Neural progenitor cell (in vitro differentiated cells): Measurements from ENCODE around the gene GSTA4. TPM values are rescaled to one million over a fixed set of nuclear protein-coding genes. Genes with fewer than 3 reads are reported as not detected.

Source experiments
- DNase-seq: peaks from one replicate; pipeline ENCODE4 v3.0.0-alpha.2; 2016; ENCODE audit warnings: low spot score
- H2AFZ ChIP-seq: fragments of 200-600 bp; sonication (generic); replicated peaks from 2 replicates; pipeline ENCODE4 v1.6.1; 2016; ENCODE audit warnings: antibody characterized with exemption
- H3F3A ChIP-seq: fragments of 200-600 bp; sonication (generic); 2 replicates; pipeline ENCODE4 v1.6.1; 2016; ENCODE audit warnings: antibody characterized with exemption, low read depth
- H3K27ac ChIP-seq: fragments of 200-600 bp; sonication (generic); 2 replicates; pipeline ENCODE4 v1.5.1; 2016; ENCODE audit warnings: mild to moderate bottlenecking
- H3K27me3 ChIP-seq: fragments of 200-600 bp; sonication (generic); 2 replicates; pipeline ENCODE4 v1.6.1; 2016; ENCODE audit warnings: mild to moderate bottlenecking, moderate library complexity
- H3K36me3 ChIP-seq: fragments of 200-600 bp; sonication (generic); 2 replicates; pipeline ENCODE4 v1.5.1; 2016
- H3K4me1 ChIP-seq: fragments of 200-600 bp; sonication (generic); 2 replicates; pipeline ENCODE4 v1.6.1; 2016; ENCODE audit warnings: mixed run types
- H3K4me2 ChIP-seq: fragments of 200-600 bp; sonication (generic); 2 replicates; pipeline ENCODE4 v1.6.1; 2016
- H3K4me3 ChIP-seq: fragments of 200-600 bp; sonication (generic); 2 replicates; pipeline ENCODE4 v1.5.1; 2016
- H3K79me2 ChIP-seq: fragments of 200-600 bp; sonication (generic); 2 replicates; pipeline ENCODE4 v1.6.1; 2016; ENCODE audit warnings: low read depth
- H3K9ac ChIP-seq: fragments of 200-600 bp; sonication (generic); 2 replicates; pipeline ENCODE4 v1.6.1; 2016
- H3K9me3 ChIP-seq: fragments of 200-600 bp; sonication (generic); 2 replicates; pipeline ENCODE4 v1.5.1; 2016; ENCODE audit warnings: low read depth
- H4K20me1 ChIP-seq: fragments of 200-600 bp; sonication (generic); 2 replicates; pipeline ENCODE4 v1.6.1; 2016; ENCODE audit warnings: low read depth
- H3K27ac Mint-ChIP-seq: 3 replicates; pipeline ENCODE4 v1.8.0; 2021; ENCODE audit warnings: mixed read lengths
- H3K27me3 Mint-ChIP-seq: 2 replicates; pipeline ENCODE4 v1.8.0; 2022; ENCODE audit warnings: low read depth, mild to moderate bottlenecking, inconsistent platforms, moderate library complexity, mixed read lengths; ENCODE audit not compliant: insufficient read depth
- H3K36me3 Mint-ChIP-seq: 3 replicates; pipeline ENCODE4 v1.8.0; 2021; ENCODE audit warnings: mixed read lengths
- H3K4me1 Mint-ChIP-seq: 3 replicates; pipeline ENCODE4 v1.8.0; 2021; ENCODE audit warnings: mixed read lengths
- H3K4me3 Mint-ChIP-seq: 3 replicates; pipeline ENCODE4 v1.8.0; 2021; ENCODE audit warnings: mild to moderate bottlenecking, moderate library complexity, mixed read lengths
- H3K9me3 Mint-ChIP-seq: 3 replicates; pipeline ENCODE4 v1.8.0; 2020; ENCODE audit warnings: mixed read lengths
- EZH2 ChIP-seq: fragments of 200-600 bp; sonication (generic); IDR thresholded peaks from 2 replicates; pipeline ENCODE4 v1.6.1; 2017; ENCODE audit warnings: antibody characterized with exemption, mild to moderate bottlenecking, moderate library complexity
- EZH2phosphoT487 ChIP-seq: fragments of 200-600 bp; sonication (generic); IDR thresholded peaks from 2 replicates; pipeline ENCODE4 v1.6.1; 2017; ENCODE audit warnings: antibody characterized with exemption
- total RNA-seq: library from RNA; depleted of rRNA; stranded (reverse); fragments of >200 nt; gene quantifications from 2 replicates; pipeline ENCODE4 v1.2.3, GENCODE V29; 2015; ENCODE audit warnings: low replicate concordance
- TF ChIP-seq, protein P1 (sequence below): fragments of 200-600 bp; sonication (generic); IDR thresholded peaks from 2 replicates; pipeline ENCODE4 v1.5.1; 2017; ENCODE audit warnings: antibody characterized with exemption, mild to moderate bottlenecking

Gene GSTA4
- total RNA-seq, 1 donor from 2014 or later: 113 TPM

DNA sequence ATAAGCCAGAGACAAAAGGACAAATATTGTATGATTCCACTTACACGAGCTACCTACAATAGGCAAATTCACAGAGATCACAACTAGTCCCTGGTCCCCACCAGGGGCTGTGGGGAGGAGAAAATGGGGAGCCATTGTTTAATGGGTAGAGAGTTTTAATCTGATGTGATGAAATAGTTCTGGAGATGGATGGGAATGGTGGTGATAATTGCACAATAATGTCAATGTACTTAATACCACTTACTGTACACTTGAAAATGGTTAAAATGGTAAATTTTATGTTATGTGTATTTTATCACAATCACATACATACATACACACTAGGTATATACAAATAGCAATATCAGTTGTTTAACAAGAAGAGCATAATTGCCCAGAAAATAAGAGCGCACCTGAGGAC is 61.3 kb downstream of the GSTA4 start:
- Histone ChIP-seq H2AFZ (no peak overlapping the region), H3K27me3 (no peaks in the 10 kb centered on the region), H3F3A (no peaks in the 10 kb centered on the region), H3K9ac (no peak overlapping the region), H3K27ac (no peak overlapping the region), H3K36me3 (no peaks in the 10 kb centered on the region), H3K9me3 (no peaks in the 10 kb centered on the region), H3K79me2 (no peaks in the 10 kb centered on the region), H3K4me3 (no peak overlapping the region), H3K4me2 (no peak overlapping the region), H4K20me1 (no peaks in the 10 kb centered on the region), H3K4me1 (peaks cover 5% of the 10 kb centered on the region)
- no peak overlapping the region for H3K4me3 Mint-ChIP-seq
- no peak for DNase-seq
- no peak overlapping the region for H3K27ac Mint-ChIP-seq
- H3K9me3 Mint-ChIP-seq: peaks cover 7% of the 10 kb centered on the region
- H3K4me1 Mint-ChIP-seq: no peaks in the 10 kb centered on the region
- H3K27me3 Mint-ChIP-seq: peaks cover 4% of the 10 kb centered on the region
- H3K36me3 Mint-ChIP-seq: no peaks in the 10 kb centered on the region
- TF ChIP-seq EZH2 (no peak), EZH2phosphoT487 (no peak)
- TF ChIP-seq, protein P1, sequence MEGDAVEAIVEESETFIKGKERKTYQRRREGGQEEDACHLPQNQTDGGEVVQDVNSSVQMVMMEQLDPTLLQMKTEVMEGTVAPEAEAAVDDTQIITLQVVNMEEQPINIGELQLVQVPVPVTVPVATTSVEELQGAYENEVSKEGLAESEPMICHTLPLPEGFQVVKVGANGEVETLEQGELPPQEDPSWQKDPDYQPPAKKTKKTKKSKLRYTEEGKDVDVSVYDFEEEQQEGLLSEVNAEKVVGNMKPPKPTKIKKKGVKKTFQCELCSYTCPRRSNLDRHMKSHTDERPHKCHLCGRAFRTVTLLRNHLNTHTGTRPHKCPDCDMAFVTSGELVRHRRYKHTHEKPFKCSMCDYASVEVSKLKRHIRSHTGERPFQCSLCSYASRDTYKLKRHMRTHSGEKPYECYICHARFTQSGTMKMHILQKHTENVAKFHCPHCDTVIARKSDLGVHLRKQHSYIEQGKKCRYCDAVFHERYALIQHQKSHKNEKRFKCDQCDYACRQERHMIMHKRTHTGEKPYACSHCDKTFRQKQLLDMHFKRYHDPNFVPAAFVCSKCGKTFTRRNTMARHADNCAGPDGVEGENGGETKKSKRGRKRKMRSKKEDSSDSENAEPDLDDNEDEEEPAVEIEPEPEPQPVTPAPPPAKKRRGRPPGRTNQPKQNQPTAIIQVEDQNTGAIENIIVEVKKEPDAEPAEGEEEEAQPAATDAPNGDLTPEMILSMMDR: no peak

DNA sequence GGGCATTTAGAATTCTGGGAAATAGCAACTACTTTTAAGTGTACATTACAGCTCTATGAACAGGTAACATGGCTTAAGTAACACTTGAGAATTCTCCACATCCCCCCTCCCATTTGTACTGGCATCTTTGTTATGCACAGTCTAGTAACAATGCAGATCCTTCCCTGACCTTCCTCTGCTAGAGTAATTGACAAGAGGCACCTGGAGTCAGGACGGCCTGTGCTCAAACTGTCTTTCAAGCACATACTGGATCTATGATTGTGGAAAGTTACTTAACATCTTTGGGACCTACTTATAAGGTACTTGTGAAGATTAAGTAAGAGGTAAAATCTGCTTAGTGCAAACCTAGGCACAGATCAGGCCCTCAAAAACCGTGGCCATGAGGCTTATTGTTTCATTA is 63.7 kb downstream of the GSTA4 start:
- H3K79me2 ChIP-seq: no peaks in the 10 kb centered on the region
- H4K20me1 ChIP-seq: no peaks in the 10 kb centered on the region
- no peaks in the 10 kb centered on the region for H3K9me3 ChIP-seq
- no peak overlapping the region for H3K4me3 ChIP-seq
- Mint-ChIP-seq H3K36me3 (no peaks in the 10 kb centered on the region), H3K4me3 (no peak overlapping the region), H3K27me3 (peaks cover 4% of the 10 kb centered on the region), H3K27ac (no peak overlapping the region), H3K4me1 (peaks cover 7% of the 10 kb centered on the region), H3K9me3 (peaks cover 10% of the 10 kb centered on the region)
- no peak overlapping the region for H2AFZ ChIP-seq
- H3F3A ChIP-seq: no peaks in the 10 kb centered on the region
- H3K27ac ChIP-seq: no peak overlapping the region
- peaks cover 5% of the 10 kb centered on the region for H3K4me1 ChIP-seq
- no peak overlapping the region for H3K4me2 ChIP-seq
- TF ChIP-seq EZH2 (no peak), EZH2phosphoT487 (no peak)
- TF ChIP-seq, protein P1: no peak
- DNase-seq: no peak
- H3K27me3 ChIP-seq: no peaks in the 10 kb centered on the region
- no peaks in the 10 kb centered on the region for H3K36me3 ChIP-seq
- no peak overlapping the region for H3K9ac ChIP-seq

DNA sequence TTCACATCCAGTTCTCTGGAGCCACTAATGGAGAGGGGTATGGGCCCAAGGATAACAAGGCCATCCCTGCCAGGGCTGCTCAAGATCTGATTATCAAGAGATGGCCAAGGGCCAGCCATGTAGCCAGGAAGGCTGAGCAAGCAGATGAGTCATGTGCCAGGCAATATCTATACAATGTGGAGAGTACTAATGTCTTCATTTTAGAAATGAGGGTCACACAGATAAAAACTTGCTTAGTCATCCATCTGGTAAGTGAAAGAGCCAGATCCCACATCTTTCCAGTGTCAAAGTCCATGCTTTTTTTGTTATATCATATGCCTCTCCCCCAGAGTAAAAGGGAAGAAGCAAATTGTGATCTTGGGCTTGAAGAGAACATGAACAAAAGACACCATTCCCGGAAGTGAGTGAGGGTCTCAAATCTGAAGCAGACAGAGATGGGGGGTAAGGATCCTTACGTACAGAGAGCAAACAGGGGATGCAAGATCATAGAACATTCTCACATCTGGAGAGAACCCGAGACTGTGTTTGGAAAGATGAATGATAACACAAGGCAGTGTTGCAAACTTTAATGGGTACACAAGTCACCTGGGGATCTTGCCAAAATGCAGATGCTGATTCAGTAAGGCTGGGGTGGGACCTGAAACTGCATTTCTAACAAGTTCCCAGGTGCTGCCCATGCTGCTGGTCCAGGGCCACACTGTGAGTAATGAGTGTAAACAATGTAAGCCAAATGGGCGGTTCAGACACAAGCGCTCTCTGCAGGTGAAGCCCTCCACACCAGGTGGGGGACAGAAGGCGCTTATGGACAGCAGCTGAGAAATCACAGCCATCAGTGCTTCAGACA is 65.5 kb downstream of the GSTA4 start:
- peaks cover 1% of the 10 kb centered on the region for H3F3A ChIP-seq
- no peak overlapping the region for H2AFZ ChIP-seq
- no peaks in the 10 kb centered on the region for H3K79me2 ChIP-seq
- no peaks in the 10 kb centered on the region for H3K9me3 ChIP-seq
- no peaks in the 10 kb centered on the region for H3K36me3 ChIP-seq
- Mint-ChIP-seq H3K9me3 (peaks cover 10% of the 10 kb centered on the region), H3K4me1 (peaks cover 13% of the 10 kb centered on the region), H3K4me3 (no peak overlapping the region), H3K27me3 (no peaks in the 10 kb centered on the region), H3K36me3 (no peaks in the 10 kb centered on the region), H3K27ac (no peak overlapping the region)
- H3K9ac ChIP-seq: no peak overlapping the region
- peaks cover 14% of the 10 kb centered on the region for H3K4me1 ChIP-seq
- TF ChIP-seq EZH2: no peak
- TF ChIP-seq EZH2phosphoT487: no peak
- TF ChIP-seq, protein P1: no peak
- H3K4me2 ChIP-seq: no peak overlapping the region
- DNase-seq: no peak
- H3K27ac ChIP-seq: no peak overlapping the region
- H3K27me3 ChIP-seq: no peaks in the 10 kb centered on the region
- no peaks in the 10 kb centered on the region for H4K20me1 ChIP-seq
- no peak overlapping the region for H3K4me3 ChIP-seq

Other genes starting within 250 kb of the GSTA4 start
- gene GSTA2, start 231.8 kb downstream of the GSTA4 start, total RNA-seq: not detected in 2 replicates
- not detected in 2 replicates for gene GSTA1, start 191.5 kb downstream of the GSTA4 start, total RNA-seq
- not detected in 2 replicates for gene GSTA5, start 154.5 kb downstream of the GSTA4 start, total RNA-seq
- gene GSTA3, start 85.6 kb downstream of the GSTA4 start, total RNA-seq: not detected in 2 replicates
- 11.5 and 17.5 TPM in 2 replicates for gene CILK1, start 66.5 kb upstream of the GSTA4 start, total RNA-seq
- 26.7 and 50.8 TPM in 2 replicates for gene FBXO9, start 70.1 kb upstream of the GSTA4 start, total RNA-seq
- not detected in 2 replicates for gene GCM1, start 153.6 kb upstream of the GSTA4 start, total RNA-seq